Endothelial cell of hepatic sinusoid (primary cell): ENCODE results near the gene ARHGEF10L.

Experiments used
- in situ Hi-C: cut with HindIII; loops from 2 replicates; pipeline ENCODE4 v1.10.0; 2017; ENCODE audit warnings: low sequenced_read_pairs

ARHGEF10L gene

DNA sequence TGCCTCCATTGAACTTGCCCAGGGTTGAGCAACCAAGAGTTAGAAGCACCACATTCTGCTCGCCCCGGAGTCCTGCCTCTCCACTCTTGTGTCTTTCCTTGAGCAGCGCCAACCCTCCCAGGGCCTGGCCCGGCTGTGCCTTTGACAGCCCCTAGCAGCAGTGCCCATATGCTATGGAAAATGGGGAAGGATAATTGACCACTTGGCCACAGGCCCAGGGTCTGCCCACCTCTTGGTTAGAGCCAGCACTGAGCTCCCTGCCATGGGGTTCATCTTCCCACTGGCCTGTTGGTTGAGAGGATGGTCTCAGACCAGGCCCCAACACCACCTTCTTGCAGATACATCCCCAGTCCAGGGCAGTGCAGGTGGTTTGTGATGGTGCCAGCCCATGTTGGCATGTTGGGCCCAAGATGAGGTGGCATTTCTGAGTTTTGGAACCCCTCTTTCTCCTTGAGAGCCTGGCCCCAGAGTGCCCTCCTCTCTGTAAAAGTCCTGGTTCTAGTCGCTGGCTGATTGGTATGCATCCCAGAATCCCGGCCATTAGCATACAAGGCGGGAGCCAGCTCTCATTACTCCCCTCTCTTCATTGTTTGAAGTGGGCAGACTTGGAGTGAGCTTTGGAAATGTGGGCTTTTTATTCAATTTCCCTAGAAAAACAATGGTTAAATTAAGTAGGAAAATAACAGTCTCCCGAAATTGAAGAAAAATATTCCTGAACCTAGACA lies 7.6 kb downstream of the ARHGEF10L start:
- in situ Hi-C loops = no loop called here

DNA sequence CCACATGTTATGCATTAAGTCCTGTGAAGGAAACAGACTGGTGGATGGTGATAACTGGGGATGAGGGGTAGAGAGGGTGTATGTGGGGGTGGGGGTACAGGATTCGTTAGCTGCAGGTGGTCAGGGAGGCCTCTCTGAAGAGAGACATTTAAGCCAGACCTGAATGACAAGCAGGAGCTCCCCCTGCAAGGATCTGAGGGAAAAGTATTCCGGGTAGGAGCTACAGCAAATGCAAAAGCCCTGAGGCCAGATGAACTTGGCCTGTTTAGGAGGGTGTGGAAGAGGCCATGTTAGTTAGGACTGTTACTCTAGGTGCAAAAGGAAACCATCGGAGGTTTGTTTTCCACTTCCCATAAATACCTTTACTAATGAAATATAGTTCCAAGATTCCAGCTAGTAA lies 9.9 kb downstream of the ARHGEF10L start:
- in situ Hi-C loops = no loop called here

DNA sequence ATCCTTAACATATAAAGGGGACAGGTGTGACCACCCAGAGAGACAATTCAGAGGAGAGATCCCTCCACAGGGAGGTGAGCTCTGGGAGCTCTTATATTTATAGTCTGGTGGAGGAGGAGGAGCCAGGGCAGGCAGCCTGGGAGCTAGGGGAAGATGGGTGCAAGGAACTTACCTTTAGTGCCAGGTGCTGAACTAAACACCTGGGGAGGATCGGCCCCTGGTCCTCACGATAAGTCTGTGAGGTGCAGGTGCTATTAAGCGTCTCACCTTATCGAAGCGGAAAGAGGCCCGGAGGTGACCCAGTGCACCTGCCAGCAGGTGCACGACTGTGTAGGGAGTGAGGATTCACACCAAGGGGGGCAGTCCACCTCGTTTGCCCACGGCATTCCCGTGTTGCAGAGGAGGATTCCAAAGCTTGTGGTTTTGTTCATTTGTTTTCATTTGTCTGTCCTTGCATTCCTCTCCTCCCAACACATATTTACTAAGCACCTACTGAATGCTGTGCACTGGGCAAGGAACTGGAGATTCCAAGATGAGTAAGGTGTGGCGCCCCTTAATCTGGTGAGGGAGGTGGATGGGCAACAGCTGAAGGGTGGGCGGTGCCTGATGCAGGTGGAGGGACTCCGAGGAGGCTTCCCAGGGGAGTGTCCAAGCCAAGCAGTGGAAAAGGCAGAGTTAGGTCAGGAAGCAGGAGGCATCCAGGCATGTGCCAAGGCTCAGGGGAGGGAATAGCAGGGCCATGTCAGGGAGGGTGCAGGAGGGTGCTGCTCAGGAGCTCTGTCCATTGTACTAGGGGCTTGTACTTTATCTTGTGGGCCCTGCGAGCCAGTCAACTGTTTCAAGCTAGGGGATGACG lies 11.5 kb downstream of the ARHGEF10L start:
- in situ Hi-C loops = loop anchor here (10.0 kb wide), 1 partner anchor 56 kb away; no protein-coding TSS in a partner anchor

DNA sequence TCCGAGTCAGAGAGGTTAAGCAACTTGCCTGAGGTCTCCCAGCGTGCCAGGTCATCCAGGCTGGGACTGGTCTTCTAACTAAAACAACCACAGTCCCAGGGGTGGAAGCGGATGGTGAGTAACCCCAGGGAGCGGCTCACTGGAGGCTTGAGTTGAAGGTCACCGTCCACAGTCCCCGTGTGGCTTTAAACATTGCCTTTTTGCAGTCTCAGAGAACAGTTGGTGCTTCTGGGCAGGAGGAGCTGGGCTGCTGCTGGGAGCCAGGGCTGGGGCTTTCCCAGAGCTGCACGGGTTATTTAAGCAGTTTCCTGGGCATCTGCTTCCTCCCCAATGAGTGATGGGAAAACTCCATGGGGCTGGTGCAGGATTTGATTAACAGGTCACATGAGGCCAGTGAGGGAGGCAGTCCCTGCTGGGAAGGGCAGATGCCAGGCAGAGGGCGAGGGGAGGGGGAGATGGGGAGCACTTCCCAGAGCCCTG lies 12.3 kb downstream of the ARHGEF10L start:
- in situ Hi-C loops = loop anchor here (10.0 kb wide), 1 partner anchor 57 kb away; no protein-coding TSS in a partner anchor

DNA sequence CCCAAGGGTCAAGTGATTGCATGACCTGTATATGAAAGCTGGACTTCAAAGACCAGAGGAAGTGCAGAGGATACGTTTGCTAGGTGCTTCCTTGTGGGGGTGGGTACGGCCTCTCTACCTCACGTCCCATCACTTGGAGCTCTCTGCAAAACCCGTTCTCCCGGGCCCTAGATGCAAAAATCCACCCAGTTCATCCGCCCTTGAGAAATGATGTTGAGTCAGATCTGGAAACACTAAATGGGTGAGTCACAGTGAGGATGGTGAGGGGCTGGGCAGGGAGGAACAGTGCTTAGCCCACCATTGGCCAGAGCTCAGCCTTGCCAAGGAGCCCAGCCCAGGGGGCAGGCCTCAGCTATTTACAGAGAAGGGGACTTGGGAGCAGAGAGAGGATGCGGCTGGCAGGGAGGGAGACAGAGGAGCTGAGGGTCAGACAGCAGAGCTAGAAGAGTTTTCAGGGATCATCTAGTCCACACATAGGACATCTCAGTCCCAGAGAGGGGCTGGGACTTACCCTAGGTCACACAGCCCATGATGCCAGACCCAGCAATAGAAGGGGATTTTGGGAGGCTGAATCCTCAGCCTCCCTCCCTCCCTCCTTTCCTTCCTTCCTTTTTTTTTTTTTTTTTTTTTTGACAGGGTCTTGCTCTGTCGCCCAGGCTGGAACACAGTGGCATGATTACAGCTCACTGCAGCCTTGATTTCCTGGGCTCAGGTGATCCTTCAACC lies 14.6 kb downstream of the ARHGEF10L start:
- in situ Hi-C loops = loop anchor here (10.0 kb wide), 1 partner anchor 59 kb away; no protein-coding TSS in a partner anchor

DNA sequence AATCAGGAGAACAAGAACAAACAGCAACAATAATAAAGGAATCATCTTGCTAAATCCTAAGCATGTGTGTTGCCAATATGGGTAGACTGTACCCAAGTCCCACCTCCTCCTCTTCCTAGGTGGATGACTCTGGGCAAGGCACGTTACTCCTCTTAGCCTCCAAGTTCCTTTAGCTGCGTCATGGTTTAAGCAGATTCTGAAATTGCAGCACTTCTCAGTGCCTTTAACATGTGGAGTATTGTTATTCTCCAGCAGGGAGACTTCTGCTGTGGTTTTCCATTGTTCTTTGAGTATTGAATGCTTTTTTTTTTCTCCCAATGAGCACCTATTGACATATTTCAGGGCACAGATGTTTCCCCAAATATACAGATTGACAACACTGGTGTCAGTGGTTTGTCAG lies 15.5 kb downstream of the ARHGEF10L start:
- in situ Hi-C loops = loop anchor here (5.0 to 10.0 kb wide), 2 partner anchors 38 to 60 kb away; no protein-coding TSS in a partner anchor

DNA sequence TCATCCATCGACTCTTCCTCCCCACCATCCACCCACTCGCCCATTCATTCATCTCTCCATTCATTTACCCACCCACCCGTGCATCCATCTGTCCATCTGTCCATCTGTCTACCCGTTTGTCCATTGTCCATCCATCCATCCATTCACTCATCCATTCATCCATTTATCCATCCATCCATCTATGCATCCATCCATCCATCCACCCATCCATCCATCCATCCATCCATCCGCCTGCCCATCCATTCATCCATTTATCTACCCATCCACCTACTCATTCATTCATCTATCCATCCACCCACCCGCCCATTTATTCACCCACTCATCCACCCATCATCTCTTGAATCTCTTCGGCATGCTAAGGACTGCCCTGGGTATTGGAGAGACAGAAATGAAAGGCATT lies 18.5 kb downstream of the ARHGEF10L start:
- in situ Hi-C loops = loop anchor here (5.0 to 10.0 kb wide), 2 partner anchors 41 to 63 kb away; no protein-coding TSS in a partner anchor

DNA sequence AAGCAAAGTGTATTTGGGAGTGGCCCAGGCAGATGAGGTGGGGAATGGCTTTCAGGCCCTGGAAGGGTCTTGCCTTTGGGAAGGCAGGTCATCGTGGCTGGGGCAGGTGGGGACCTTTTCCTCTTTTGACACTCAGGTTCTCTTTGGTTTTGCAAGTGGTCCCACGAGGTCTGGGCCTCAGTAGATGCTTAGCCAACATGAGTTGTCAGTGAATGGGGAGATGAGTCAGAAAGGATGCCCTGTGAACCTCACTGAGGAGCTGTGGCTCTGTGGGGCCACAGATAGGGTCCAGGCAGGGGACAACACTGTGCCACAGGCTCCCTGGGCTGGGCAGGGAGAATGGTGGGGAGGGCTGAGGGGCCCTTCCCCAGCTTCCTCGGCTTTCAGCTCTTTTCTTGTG lies 19.0 kb downstream of the ARHGEF10L start:
- in situ Hi-C loops = loop anchor here (5.0 to 10.0 kb wide), 2 partner anchors 41 to 64 kb away; no protein-coding TSS in a partner anchor

DNA sequence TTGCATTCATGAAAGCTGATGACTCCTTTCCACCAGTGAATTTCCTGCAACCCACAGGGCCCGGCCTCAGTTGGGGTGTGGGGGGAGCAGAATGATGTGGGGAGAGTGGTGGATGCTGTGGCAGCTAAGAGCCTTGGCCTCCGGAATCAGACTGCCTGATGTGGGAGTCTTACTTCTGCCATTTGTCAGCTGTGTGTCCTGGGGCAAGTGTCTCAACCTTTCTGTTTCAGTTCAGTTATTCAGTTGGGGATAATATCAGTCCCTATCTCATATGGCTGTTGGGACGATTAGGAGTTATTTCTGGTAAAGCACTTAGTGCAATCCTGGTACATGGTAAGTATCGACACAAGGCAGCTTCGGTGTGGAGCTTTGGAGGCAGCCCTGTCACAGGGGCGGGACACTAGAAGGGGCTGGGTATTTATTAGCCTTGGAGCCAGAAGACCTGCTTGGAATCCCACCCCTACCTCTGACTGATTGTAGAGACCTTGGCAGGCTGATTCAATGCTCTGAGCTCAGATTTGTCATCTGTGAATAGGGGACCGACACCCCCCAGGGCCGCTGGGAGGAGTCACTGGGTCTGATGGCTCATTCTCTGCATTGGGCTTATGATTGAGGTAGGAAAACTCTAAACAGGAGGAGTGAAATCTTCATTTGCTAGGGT lies 19.6 kb downstream of the ARHGEF10L start:
- in situ Hi-C loops = loop anchor here (5.0 to 10.0 kb wide), 2 partner anchors 42 to 64 kb away; no protein-coding TSS in a partner anchor

DNA sequence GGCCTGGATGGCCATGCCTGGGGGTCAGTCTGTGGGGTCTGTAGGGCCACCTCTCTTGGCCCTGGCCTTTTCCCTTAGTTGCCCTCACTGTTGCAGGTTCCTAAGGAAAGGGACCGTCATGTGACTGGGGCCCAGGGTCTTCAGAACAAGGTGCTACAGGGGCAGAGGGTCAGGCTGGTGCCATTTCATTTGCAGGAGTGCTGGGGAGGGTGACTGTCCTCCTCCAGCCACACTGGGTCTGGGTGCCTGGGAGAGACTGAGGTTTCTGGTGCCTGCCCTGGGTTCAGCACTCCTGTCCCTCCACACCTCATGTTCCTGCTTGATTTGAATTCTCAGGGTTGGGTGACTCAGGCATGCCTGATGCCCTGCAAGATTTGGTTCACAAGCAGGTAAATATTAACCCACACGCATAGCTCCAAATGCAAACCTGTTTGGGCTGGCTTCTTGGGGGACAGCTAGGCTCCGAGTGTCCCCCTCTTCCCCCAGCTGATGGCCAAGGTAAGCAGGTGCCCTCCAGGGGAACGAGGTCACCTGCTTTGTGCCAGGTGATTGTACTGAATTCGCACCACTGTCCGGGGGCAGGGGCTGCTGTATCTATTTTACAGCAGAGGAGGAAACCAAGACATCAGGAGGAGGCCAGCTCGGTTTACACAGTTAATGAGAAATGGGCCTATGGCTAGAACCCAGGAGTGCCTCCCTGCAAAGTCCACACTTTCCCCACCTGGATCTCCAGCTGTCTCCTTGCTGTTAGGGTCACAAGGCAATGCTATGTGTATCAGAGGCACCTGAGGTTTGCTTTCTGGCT lies 20.3 kb downstream of the ARHGEF10L start:
- in situ Hi-C loops = loop anchor here (5.0 to 10.0 kb wide), 2 partner anchors 43 to 65 kb away; no protein-coding TSS in a partner anchor

DNA sequence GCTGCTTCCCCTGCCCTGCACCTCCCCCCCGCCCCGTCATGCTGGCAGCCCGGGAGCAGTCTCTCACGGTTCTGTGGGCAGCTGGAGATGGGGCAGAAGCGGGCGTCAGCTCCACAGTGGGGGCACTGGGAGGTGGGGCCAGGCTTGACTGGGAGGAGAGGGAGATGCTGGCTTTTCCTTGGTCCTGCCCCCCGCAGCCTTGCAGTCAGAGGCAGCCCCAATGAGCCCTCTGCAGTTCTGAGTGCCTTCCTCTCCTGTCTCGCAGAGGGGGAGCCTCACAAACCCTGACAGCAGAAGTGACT lies 21.7 kb downstream of the ARHGEF10L start:
- in situ Hi-C loops = no loop called here

DNA sequence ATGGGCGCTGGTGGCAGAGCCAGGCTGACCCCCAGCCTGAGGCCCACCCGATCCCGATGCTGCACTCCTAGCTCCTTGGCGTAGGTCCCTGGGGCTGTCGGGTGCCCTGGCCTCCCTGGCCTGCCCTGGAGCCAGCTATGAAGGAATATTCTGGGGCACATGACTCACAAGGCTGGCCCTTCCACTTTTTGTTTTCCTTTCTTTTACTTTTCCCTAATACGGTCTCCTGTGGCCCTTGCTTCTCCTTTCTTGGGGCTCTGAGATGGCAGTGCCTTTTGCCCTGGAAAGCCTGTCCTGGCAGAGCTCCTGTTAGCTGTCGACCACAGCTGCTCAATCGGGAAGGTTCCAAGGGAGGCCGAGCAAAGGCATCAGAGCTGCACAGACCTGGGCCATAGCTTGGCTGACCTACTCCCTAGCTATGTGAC lies 22.1 kb downstream of the ARHGEF10L start:
- in situ Hi-C loops = no loop called here

DNA sequence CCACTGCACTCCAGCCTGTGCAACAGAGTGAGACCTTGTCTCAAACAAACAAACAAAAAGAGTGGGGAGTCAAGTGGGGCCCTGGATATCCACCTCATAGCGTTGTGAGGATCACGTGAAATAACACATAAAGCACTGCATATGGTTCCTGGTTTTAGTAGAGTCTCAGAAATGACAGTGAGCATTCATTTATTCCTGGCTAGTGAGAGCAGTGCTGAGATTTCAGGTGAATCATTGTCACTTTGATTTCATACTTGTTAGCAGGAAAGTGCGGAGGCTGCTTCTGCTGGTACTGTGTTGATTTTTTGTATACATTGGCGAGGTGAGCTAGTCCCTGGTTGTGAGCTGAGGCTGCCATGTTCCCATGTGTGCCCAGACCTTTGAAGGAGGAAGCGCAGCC lies 22.9 kb downstream of the ARHGEF10L start:
- in situ Hi-C loops = no loop called here

DNA sequence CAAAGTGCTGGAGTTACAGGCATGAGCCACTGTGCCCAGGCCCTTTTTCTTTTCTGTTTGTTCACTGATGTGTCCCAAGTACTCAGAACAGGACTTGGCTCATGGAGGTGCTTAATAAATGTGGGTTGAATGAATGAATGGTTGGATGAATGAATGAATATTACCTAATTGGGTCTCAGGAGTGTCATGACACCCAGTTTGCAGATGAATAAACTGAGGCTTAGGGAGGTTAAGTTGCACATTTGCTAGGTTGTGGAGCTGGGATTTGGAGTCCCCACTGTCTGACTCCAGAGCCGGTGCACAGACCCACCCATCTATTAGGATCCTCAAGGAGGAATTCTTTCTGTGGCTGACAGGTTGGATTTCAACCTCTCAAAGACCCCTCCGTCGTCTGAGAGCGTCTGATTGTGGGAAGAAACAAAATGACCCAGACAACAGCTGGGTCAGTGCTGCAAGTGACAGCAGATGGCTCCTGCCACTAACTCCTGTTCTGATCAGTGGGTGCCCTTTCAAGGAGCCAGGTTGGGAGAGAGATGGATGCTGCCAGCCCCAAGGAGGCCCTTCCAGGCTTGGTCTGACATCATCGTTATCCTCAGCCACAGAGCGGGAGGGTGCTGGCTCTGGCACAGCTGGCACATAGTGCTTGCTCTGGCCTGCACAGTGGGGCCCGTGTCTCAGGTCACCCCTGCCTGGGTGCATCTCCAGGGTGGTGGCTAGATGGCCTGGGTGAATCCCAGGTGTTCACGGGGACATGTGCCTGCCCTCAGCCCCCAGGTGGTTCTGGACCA lies 24.2 kb downstream of the ARHGEF10L start:
- in situ Hi-C loops = no loop called here

DNA sequence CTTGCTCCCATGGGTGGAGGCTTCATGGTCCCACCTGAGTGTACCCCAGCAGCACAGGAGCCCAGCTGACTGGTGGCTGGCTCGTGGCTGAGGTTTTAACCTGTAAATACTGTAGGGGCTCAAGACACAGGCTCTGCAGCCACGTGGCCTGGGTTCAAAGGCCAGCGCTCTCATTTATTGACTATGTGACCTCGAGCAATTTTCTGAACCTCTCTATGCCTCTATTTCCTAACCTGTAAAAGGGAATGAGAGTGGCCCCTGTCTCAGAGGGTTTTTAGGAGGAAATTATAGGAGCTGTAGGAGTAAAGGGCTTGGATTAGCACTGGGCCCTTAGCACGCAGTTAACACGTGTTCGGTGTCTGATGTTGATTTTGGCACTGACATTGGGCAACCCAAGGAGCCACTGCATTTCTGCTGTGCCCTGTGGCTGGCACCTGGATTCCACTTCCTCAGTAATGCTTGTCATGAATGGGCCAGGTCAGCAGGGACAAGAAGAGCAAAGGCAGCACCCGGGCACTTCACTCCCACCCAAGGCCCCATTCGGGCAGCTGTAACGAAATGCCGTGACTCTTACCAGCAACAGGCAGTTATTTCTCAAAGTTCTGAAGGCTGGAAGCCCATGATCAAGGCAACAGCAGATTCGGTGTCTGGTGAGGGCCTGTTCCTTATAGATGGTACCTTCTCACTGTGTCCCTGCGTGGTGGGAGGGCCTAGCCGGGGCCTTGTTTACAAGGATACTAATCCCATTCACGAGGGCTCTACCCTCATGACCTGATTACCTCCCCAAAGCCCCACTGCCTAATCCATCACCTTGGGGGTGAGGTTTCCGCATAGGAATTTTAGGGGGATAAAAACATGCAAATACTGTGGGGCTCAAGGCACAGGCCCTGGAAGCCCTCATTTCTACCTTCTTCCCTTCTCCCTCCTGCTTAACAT lies 25.2 kb downstream of the ARHGEF10L start:
- in situ Hi-C loops = no loop called here

DNA sequence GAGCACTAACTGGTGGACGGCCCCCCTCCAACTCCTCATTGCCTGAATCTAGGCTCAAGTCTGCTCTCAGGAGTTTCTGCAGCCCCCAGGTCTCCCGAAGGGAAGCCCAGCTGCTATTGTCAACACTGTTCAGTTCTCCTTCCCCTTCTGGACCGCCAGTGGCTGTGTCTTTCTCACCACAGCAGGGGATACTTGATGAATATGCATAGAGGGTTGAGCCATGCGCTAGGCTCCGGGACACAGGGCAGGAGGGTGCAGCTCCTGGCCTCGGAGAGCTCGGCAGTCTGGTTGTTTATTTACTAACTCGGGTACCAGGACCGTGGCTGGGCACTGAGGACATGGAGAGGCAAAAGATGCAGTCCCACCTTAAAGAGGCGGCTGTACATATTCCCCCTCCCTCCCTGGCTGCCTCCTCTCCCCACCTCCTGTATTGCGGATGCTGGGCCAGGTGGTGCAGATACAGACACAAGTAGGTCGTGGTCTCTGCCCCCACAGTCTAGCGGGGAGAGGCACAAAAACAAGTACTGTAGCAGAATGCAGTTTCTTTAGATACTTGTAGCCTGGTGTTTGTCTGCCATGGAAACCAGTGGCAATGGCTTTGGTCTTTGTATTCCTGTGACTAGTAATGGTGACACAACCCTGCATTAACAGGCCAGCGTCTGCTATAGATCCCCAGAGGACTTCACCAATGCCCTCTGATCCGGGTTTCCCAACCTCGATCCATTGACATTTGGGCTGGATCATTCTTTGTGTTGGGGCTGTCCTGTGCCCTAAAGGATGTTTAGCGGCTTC lies 26.2 kb downstream of the ARHGEF10L start:
- in situ Hi-C loops = no loop called here

DNA sequence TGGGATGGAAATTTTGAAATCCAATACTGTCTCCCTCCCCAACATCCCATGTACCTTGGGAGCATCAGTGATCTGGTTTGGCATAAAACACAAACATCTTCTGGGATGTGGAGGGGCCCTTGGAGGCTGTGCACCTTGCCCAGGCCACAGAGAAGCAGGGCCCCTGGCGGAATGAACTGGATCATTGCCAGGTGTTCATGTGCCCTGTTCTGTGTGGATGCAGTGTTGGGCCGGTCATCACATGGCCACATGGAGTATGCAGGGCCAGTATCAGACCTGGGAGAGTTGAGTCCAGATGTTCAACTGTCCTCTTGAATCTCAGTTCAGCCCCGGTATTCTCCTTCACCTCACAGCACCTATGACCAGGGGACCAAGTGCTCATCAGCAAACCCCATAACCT lies 26.9 kb downstream of the ARHGEF10L start:
- in situ Hi-C loops = no loop called here
